Neural progenitor cell (in vitro differentiated cells): Measurements from ENCODE around the gene DNAJB2. TPM values are rescaled to one million over a fixed set of nuclear protein-coding genes. Genes with fewer than 3 reads are reported as not detected.

Experiments
- DNase-seq: peaks from one replicate; pipeline ENCODE4 v3.0.0-alpha.2; 2016; ENCODE audit warnings: low spot score
- H2AFZ ChIP-seq: fragments of 200-600 bp; sonication (generic); replicated peaks from 2 replicates; pipeline ENCODE4 v1.6.1; 2016; ENCODE audit warnings: antibody characterized with exemption
- H3F3A ChIP-seq: fragments of 200-600 bp; sonication (generic); 2 replicates; pipeline ENCODE4 v1.6.1; 2016; ENCODE audit warnings: antibody characterized with exemption, low read depth
- H3K27ac ChIP-seq: fragments of 200-600 bp; sonication (generic); 2 replicates; pipeline ENCODE4 v1.5.1; 2016; ENCODE audit warnings: mild to moderate bottlenecking
- H3K27me3 ChIP-seq: fragments of 200-600 bp; sonication (generic); 2 replicates; pipeline ENCODE4 v1.6.1; 2016; ENCODE audit warnings: mild to moderate bottlenecking, moderate library complexity
- H3K36me3 ChIP-seq: fragments of 200-600 bp; sonication (generic); 2 replicates; pipeline ENCODE4 v1.5.1; 2016
- H3K4me1 ChIP-seq: fragments of 200-600 bp; sonication (generic); 2 replicates; pipeline ENCODE4 v1.6.1; 2016; ENCODE audit warnings: mixed run types
- H3K4me2 ChIP-seq: fragments of 200-600 bp; sonication (generic); 2 replicates; pipeline ENCODE4 v1.6.1; 2016
- H3K4me3 ChIP-seq: fragments of 200-600 bp; sonication (generic); 2 replicates; pipeline ENCODE4 v1.5.1; 2016
- H3K79me2 ChIP-seq: fragments of 200-600 bp; sonication (generic); 2 replicates; pipeline ENCODE4 v1.6.1; 2016; ENCODE audit warnings: low read depth
- H3K9ac ChIP-seq: fragments of 200-600 bp; sonication (generic); 2 replicates; pipeline ENCODE4 v1.6.1; 2016
- H3K9me3 ChIP-seq: fragments of 200-600 bp; sonication (generic); 2 replicates; pipeline ENCODE4 v1.5.1; 2016; ENCODE audit warnings: low read depth
- H4K20me1 ChIP-seq: fragments of 200-600 bp; sonication (generic); 2 replicates; pipeline ENCODE4 v1.6.1; 2016; ENCODE audit warnings: low read depth
- H3K27ac Mint-ChIP-seq: 3 replicates; pipeline ENCODE4 v1.8.0; 2021; ENCODE audit warnings: mixed read lengths
- H3K27me3 Mint-ChIP-seq: 2 replicates; pipeline ENCODE4 v1.8.0; 2022; ENCODE audit warnings: low read depth, mild to moderate bottlenecking, inconsistent platforms, moderate library complexity, mixed read lengths; ENCODE audit not compliant: insufficient read depth
- H3K36me3 Mint-ChIP-seq: 3 replicates; pipeline ENCODE4 v1.8.0; 2021; ENCODE audit warnings: mixed read lengths
- H3K4me1 Mint-ChIP-seq: 3 replicates; pipeline ENCODE4 v1.8.0; 2021; ENCODE audit warnings: mixed read lengths
- H3K4me3 Mint-ChIP-seq: 3 replicates; pipeline ENCODE4 v1.8.0; 2021; ENCODE audit warnings: mild to moderate bottlenecking, moderate library complexity, mixed read lengths
- H3K9me3 Mint-ChIP-seq: 3 replicates; pipeline ENCODE4 v1.8.0; 2020; ENCODE audit warnings: mixed read lengths
- CTCF ChIP-seq: fragments of 200-600 bp; sonication (generic); IDR thresholded peaks from 2 replicates; pipeline ENCODE4 v1.5.1; 2017; ENCODE audit warnings: antibody characterized with exemption, mild to moderate bottlenecking
- EZH2 ChIP-seq: fragments of 200-600 bp; sonication (generic); IDR thresholded peaks from 2 replicates; pipeline ENCODE4 v1.6.1; 2017; ENCODE audit warnings: antibody characterized with exemption, mild to moderate bottlenecking, moderate library complexity
- EZH2phosphoT487 ChIP-seq: fragments of 200-600 bp; sonication (generic); IDR thresholded peaks from 2 replicates; pipeline ENCODE4 v1.6.1; 2017; ENCODE audit warnings: antibody characterized with exemption
- total RNA-seq: library from RNA; depleted of rRNA; stranded (reverse); fragments of >200 nt; gene quantifications from 2 replicates; pipeline ENCODE4 v1.2.3, GENCODE V29; 2015; ENCODE audit warnings: low replicate concordance

DNAJB2 gene
- total RNA-seq, 1 donor from 2014 or later: 35.0 TPM

GRCh38 chr2:219287580-219288265 is 8.6 kb downstream of the DNAJB2 start:
- Histone ChIP-seq H4K20me1 (no peaks in the 10 kb centered on the region), H3K4me1 (peaks cover 5% of the 10 kb centered on the region), H3K4me3 (no peak overlapping the region), H3K36me3 (no peaks in the 10 kb centered on the region), H3K4me2 (no peak overlapping the region), H2AFZ (no peak overlapping the region), H3K9me3 (no peaks in the 10 kb centered on the region), H3F3A (no peaks in the 10 kb centered on the region), H3K27ac (no peak overlapping the region), H3K27me3 (no peaks in the 10 kb centered on the region), H3K9ac (no peak overlapping the region), H3K79me2 (no peaks in the 10 kb centered on the region)
- no peaks in the 10 kb centered on the region for H3K9me3 Mint-ChIP-seq
- peaks cover 9% of the 10 kb centered on the region for H3K27me3 Mint-ChIP-seq
- peaks cover 4% of the 10 kb centered on the region for H3K36me3 Mint-ChIP-seq
- TF ChIP-seq EZH2phosphoT487 (no peak), EZH2 (no peak), CTCF (no peak)
- peak overlapping the region; percentile 46 for H3K4me3 Mint-ChIP-seq
- H3K4me1 Mint-ChIP-seq: peaks cover 4% of the 10 kb centered on the region
- DNase-seq: no peak
- no peak overlapping the region for H3K27ac Mint-ChIP-seq

GRCh38 chr2:219289195-219289536 is 10.0 kb downstream of the DNAJB2 start:
- H3K4me2 ChIP-seq: no peak overlapping the region
- TF ChIP-seq CTCF (no peak), EZH2 (no peak), EZH2phosphoT487 (no peak)
- H3K9me3 Mint-ChIP-seq: no peaks in the 10 kb centered on the region
- no peaks in the 10 kb centered on the region for H3F3A ChIP-seq
- H2AFZ ChIP-seq: no peak overlapping the region
- H3K36me3 ChIP-seq: no peaks in the 10 kb centered on the region
- no peaks in the 10 kb centered on the region for H4K20me1 ChIP-seq
- no peaks in the 10 kb centered on the region for H3K9me3 ChIP-seq
- peak overlapping the region; percentile 57 for H3K27ac Mint-ChIP-seq
- H3K27me3 ChIP-seq: peaks cover 10% of the 10 kb centered on the region
- no peaks in the 10 kb centered on the region for H3K79me2 ChIP-seq
- peaks cover 8% of the 10 kb centered on the region for H3K4me1 ChIP-seq
- no peaks in the 10 kb centered on the region for H3K36me3 Mint-ChIP-seq
- no peak for DNase-seq
- H3K4me3 ChIP-seq: no peak overlapping the region
- H3K9ac ChIP-seq: no peak overlapping the region
- peaks cover 13% of the 10 kb centered on the region for H3K4me1 Mint-ChIP-seq
- no peak overlapping the region for H3K4me3 Mint-ChIP-seq
- H3K27me3 Mint-ChIP-seq: peaks cover 7% of the 10 kb centered on the region
- no peak overlapping the region for H3K27ac ChIP-seq

- peaks cover 10% of the 10 kb centered on the region for H3K27me3 ChIP-seq
- Mint-ChIP-seq H3K4me3 (no peak overlapping the region), H3K36me3 (no peaks in the 10 kb centered on the region), H3K9me3 (no peaks in the 10 kb centered on the region), H3K27ac (peak overlapping the region; percentile 57), H3K27me3 (peaks cover 7% of the 10 kb centered on the region), H3K4me1 (peaks cover 16% of the 10 kb centered on the region)
- TF ChIP-seq EZH2: no peak
- no peak for TF ChIP-seq EZH2phosphoT487
- TF ChIP-seq CTCF: no peak
- H3K4me3 ChIP-seq: no peak overlapping the region
- no peaks in the 10 kb centered on the region for H4K20me1 ChIP-seq
- H3K4me1 ChIP-seq: peaks cover 9% of the 10 kb centered on the region
- H3K4me2 ChIP-seq: no peak overlapping the region
- H3K9me3 ChIP-seq: no peaks in the 10 kb centered on the region
- no peaks in the 10 kb centered on the region for H3F3A ChIP-seq
- no peaks in the 10 kb centered on the region for H3K79me2 ChIP-seq
- H3K36me3 ChIP-seq: no peaks in the 10 kb centered on the region
- no peak overlapping the region for H3K9ac ChIP-seq
- no peak overlapping the region for H3K27ac ChIP-seq
- no peak overlapping the region for H2AFZ ChIP-seq
- DNase-seq: no peak
These were observed 10.6 kb downstream of the DNAJB2 start for GRCh38 chr2:219289537-219290361.
